CD4-positive, alpha-beta T cell treated with Interleukin-6 at 100 ng/mL for 8 hours (primary cell): ENCODE data around the gene SLC25A21.

Experiments
- DNase-seq: peaks from one replicate; pipeline ENCODE4 v3.0.0-alpha.2; 2020; ENCODE audit warnings: mixed read lengths, low spot score

Gene SLC25A21

DNA sequence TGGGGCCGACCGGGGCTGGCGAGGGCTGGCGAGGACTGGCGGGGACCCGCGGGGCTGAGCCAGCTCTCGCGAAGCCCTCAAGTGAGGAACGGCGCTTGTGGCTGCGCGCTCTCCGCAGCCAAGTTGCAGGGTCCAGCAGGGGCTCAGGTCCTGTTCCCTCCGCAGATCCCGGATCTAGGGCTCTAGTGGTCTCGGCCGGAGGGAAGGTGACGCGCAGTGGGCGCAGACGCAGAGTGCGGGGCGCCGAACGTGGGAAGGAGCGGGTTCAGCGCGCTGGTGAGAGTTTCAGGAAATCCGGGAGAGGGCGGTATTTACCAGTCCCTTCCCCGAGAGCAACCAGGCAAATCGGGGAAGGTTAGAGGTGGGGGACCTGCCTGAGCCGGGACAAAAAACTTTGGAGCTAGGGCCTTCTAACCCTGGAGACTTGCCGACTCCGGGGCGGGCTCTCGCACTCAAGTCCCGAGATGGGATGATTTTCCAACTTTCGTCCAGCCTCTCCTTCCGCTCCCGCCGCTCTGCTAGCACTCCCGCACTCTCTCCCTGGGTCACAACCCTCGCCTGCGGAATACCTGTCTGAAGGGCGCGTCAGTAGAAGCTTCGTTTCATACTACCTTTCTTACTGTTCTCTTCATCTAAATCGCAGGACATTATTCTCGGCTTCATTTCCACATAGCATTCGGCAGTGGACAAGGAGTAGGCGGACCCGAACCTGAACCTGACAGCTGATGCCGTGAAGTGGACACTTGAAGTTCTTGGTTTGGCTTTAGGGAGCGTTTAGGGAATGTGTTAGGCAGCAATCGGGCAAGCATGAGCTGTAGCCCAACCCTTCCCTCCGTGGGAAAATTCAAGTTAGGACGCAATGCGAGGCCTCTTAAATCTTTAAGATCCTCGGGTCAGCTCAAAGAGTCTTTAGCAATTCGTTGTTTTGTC, 524.3 kb downstream of the SLC25A21 start:
- no peak for DNase-seq

- no peak for DNase-seq
Observed at GRCh38 chr14:36647417-36647823, 525.0 kb downstream of the SLC25A21 start.

DNA sequence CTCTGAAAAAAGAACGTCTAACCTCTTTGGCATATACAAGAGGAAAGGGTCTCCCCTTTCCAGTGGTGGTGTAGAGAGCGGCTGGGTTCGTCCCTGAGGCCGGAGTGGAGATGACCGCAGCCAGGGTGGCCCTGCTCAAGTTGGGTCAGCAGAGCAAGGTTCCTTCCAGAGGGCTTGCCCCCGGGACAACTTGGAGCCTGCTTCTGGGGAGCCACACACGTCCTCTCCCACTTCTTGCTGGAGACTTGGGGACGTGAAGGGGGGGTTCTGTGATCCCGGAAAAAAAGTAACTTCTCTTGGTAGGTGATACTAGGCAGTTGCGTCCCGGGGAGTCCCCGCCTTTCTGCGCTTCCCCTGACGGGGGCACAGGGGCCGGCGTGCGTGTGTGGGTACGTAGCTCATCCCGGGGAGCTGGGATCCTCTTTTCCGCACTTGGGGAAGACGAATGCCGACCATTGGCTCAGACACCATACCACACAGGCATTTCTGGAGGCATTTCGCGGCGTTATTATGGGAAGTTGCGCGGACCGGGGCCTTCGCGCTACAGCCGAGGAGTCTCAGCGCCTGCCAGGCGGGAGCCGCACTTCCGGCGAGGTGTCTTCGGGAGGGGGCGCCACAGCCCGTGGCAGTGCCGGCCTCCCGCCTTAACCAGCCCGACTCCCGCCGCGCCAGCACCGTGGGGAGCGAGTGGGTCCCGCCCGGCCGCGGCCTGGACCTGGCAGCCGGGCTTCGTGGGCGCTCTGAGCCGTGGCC, 525.6 kb downstream of the SLC25A21 start:
- DNase-seq: no peak

- no peak for DNase-seq
Observed at GRCh38 chr14:36633580-36633979, 538.8 kb downstream of the SLC25A21 start.
